H9 (cell line): Measurements from ENCODE around the gene ATAD1. TPM values are rescaled to one million over a fixed set of nuclear protein-coding genes. Genes with fewer than 3 reads are reported as not detected.

Experiments used
- DNase-seq: peaks from one replicate; pipeline ENCODE4 v3.0.0-alpha.2; 2017
- H2AFZ ChIP-seq: one replicate; pipeline ENCODE4 v1.6.1; 2013; ENCODE audit warnings: mild to moderate bottlenecking, low read length, control low read depth, moderate library complexity
- H2AK5ac ChIP-seq: 2 replicates; pipeline ENCODE4 v1.6.1; 2013; ENCODE audit warnings: low read length, control low read depth, mixed read lengths; ENCODE audit not compliant: insufficient read length
- H2BK120ac ChIP-seq: one replicate; pipeline ENCODE4 v1.6.1; 2013; ENCODE audit warnings: low read depth, mild to moderate bottlenecking, low read length, control low read depth, inconsistent platforms; ENCODE audit not compliant: poor library complexity, severe bottlenecking
- H2BK12ac ChIP-seq: 2 replicates; pipeline ENCODE4 v1.6.1; 2013; ENCODE audit warnings: low read length, control low read depth, mixed read lengths, low read depth; ENCODE audit not compliant: insufficient read length
- H2BK15ac ChIP-seq: 2 replicates; pipeline ENCODE4 v1.6.1; 2013; ENCODE audit warnings: low read depth, low read length, control low read depth
- H2BK20ac ChIP-seq: one replicate; pipeline ENCODE4 v1.6.1; 2013; ENCODE audit warnings: low read depth, mild to moderate bottlenecking, low read length, control low read depth, inconsistent platforms; ENCODE audit not compliant: poor library complexity, severe bottlenecking
- H2BK5ac ChIP-seq: 2 replicates; pipeline ENCODE4 v1.6.1; 2013; ENCODE audit warnings: low read length, control low read depth, mixed read lengths; ENCODE audit not compliant: insufficient read length
- H3K14ac ChIP-seq: 2 replicates; pipeline ENCODE4 v1.6.1; 2013; ENCODE audit warnings: low read length, control low read depth; ENCODE audit not compliant: insufficient read depth
- H3K18ac ChIP-seq: 2 replicates; pipeline ENCODE4 v1.6.1; 2013; ENCODE audit warnings: low read depth, mild to moderate bottlenecking, mixed read lengths, low read length, control low read depth; ENCODE audit not compliant: insufficient read length
- H3K23ac ChIP-seq: 2 replicates; pipeline ENCODE4 v1.6.1; 2013; ENCODE audit warnings: low read length, control low read depth, mixed read lengths, low read depth; ENCODE audit not compliant: insufficient read length
- H3K23me2 ChIP-seq: 2 replicates; pipeline ENCODE4 v1.6.1; 2013; ENCODE audit warnings: low read depth, mild to moderate bottlenecking, mixed read lengths, low read length, control low read depth; ENCODE audit not compliant: insufficient read length, poor library complexity, severe bottlenecking
- H3K27ac ChIP-seq: 2 replicates; pipeline ENCODE4 v1.5.1; 2013; ENCODE audit warnings: low read length, control low read depth, mixed read lengths, low read depth; ENCODE audit not compliant: insufficient read length
- H3K27me3 ChIP-seq: 2 replicates; pipeline ENCODE4 v1.6.1; 2013; ENCODE audit warnings: low read length, control low read depth, inconsistent platforms; ENCODE audit not compliant: insufficient read depth
- H3K4ac ChIP-seq: 2 replicates; pipeline ENCODE4 v1.6.1; 2013; ENCODE audit warnings: low read depth, mild to moderate bottlenecking, control low read depth, inconsistent platforms, low read length, moderate library complexity
- H3K4me1 ChIP-seq: 2 replicates; pipeline ENCODE4 v1.6.1; 2013; ENCODE audit warnings: low read length, control low read depth, inconsistent platforms; ENCODE audit not compliant: insufficient read depth
- H3K4me2 ChIP-seq: 2 replicates; pipeline ENCODE4 v1.6.1; 2013; ENCODE audit warnings: low read length, control low read depth, mixed read lengths; ENCODE audit not compliant: insufficient read length, insufficient read depth
- H3K56ac ChIP-seq: 2 replicates; pipeline ENCODE4 v1.6.1; 2013; ENCODE audit warnings: low read depth, mild to moderate bottlenecking, mixed read lengths, low read length, control low read depth; ENCODE audit not compliant: insufficient read length
- H3K79me1 ChIP-seq: 2 replicates; pipeline ENCODE4 v1.6.1; 2013; ENCODE audit warnings: low read depth, mild to moderate bottlenecking, moderate library complexity, low read length, control low read depth, inconsistent platforms; ENCODE audit not compliant: insufficient read depth, poor library complexity, severe bottlenecking
- H3K79me2 ChIP-seq: 2 replicates; pipeline ENCODE4 v1.6.1; 2013; ENCODE audit warnings: low read length, control low read depth, inconsistent platforms; ENCODE audit not compliant: insufficient read depth
- H3K9ac ChIP-seq: 2 replicates; pipeline ENCODE4 v1.6.1; 2013; ENCODE audit warnings: low read length, control low read depth, mixed read lengths; ENCODE audit not compliant: insufficient read length; ENCODE audit errors: extremely low read depth
- H3K9me3 ChIP-seq: one replicate; pipeline ENCODE4 v1.6.1; 2013; ENCODE audit warnings: low read depth, low read length, inconsistent platforms; ENCODE audit not compliant: control insufficient read depth
- H3T11ph ChIP-seq: one replicate; pipeline ENCODE4 v1.6.1; 2013; ENCODE audit warnings: mild to moderate bottlenecking, low read length, control low read depth, inconsistent platforms
- H4K20me1 ChIP-seq: one replicate; pipeline ENCODE4 v1.6.1; 2013; ENCODE audit not compliant: control insufficient read depth, insufficient read length, insufficient read depth
- H4K5ac ChIP-seq: 2 replicates; pipeline ENCODE4 v1.6.1; 2013; ENCODE audit warnings: low read depth, mild to moderate bottlenecking, mixed read lengths, low read length, control low read depth; ENCODE audit not compliant: insufficient read length
- H4K8ac ChIP-seq: replicated peaks from 2 replicates; pipeline ENCODE4 v1.6.1; 2013; ENCODE audit warnings: low read length, control low read depth, mixed read lengths, low read depth; ENCODE audit not compliant: insufficient read length
- H4K91ac ChIP-seq: 2 replicates; pipeline ENCODE4 v1.6.1; 2013; ENCODE audit warnings: low read depth, mild to moderate bottlenecking, moderate library complexity, mixed read lengths, low read length, control low read depth; ENCODE audit not compliant: insufficient read length
- H3K27ac Mint-ChIP-seq, 3 experiments: 2 replicates in 2 of 3; 3 replicates in 1 of 3; pipeline ENCODE4 v1.8.0; 2020 to 2021; ENCODE audit warnings: mixed read lengths in 3 of 3, mild to moderate bottlenecking in 1 of 3, moderate library complexity in 1 of 3
- H3K27me3 Mint-ChIP-seq: 2 replicates; pipeline ENCODE4 v1.8.0; 2021; ENCODE audit warnings: low read depth, mild to moderate bottlenecking, moderate library complexity, mixed read lengths
- H3K36me3 Mint-ChIP-seq, 3 experiments: 2 replicates in 2 of 3; 3 replicates in 1 of 3; pipeline ENCODE4 v1.8.0; 2020 to 2021; ENCODE audit warnings: low read depth in 3 of 3, mixed read lengths in 3 of 3; ENCODE audit not compliant: insufficient read depth in 1 of 3
- H3K4me1 Mint-ChIP-seq, 2 experiments: 2 replicates each; pipeline ENCODE4 v1.8.0; 2020; ENCODE audit warnings: mixed read lengths in 2 of 2
- H3K4me3 Mint-ChIP-seq, 2 experiments: 2 replicates in 1 of 2; 3 replicates in 1 of 2; pipeline ENCODE4 v1.8.0; 2020 to 2021; ENCODE audit warnings: mild to moderate bottlenecking in 2 of 2, mixed read lengths in 2 of 2, moderate library complexity in 1 of 2
- H3K9me3 Mint-ChIP-seq, 2 experiments: 2 replicates in 1 of 2; 3 replicates in 1 of 2; pipeline ENCODE4 v1.8.0; 2020; ENCODE audit warnings: mild to moderate bottlenecking in 2 of 2, mixed read lengths in 2 of 2, moderate library complexity in 1 of 2
- CTCF ChIP-seq: fragments of 200-600 bp; sonication (generic); conservative IDR thresholded peaks from 3 replicates; pipeline ENCODE4 v1.8.0; 2021; ENCODE audit warnings: antibody characterized with exemption, mild to moderate bottlenecking
- WGBS: extraction: QIAGEN DNeasy Blood & Tissue Kit; methylation state at CpG from one replicate; pipeline ENCODE4 v1.1.7; 2013; ENCODE audit warnings: missing lambda C conversion rate, low lambda C conversion rate, mixed read lengths; ENCODE audit not compliant: insufficient read length; ENCODE audit errors: extremely low coverage; 5-methylcytosine and 5-hydroxymethylcytosine counted together
- total RNA-seq: library from RNA; stranded (reverse); gene quantifications from 2 replicates; pipeline ENCODE4 v1.2.1, GENCODE V29; 2021

Gene ATAD1
- total RNA-seq, 1 experiment from 2014 or later = 38.7 TPM

- Histone ChIP-seq H3K79me2 (no peaks in the 10 kb centered on the region), H3K9me3 (no peaks in the 10 kb centered on the region), H4K20me1 (no peaks in the 10 kb centered on the region), H2BK5ac (no peak overlapping the region), H3K79me1 (no peaks in the 10 kb centered on the region), H4K8ac (no peak overlapping the region), H3K9ac (no peak overlapping the region), H2BK20ac (no peak overlapping the region), H3K4me1 (no peaks in the 10 kb centered on the region), H3K4ac (no peak overlapping the region), H4K5ac (no peak overlapping the region), H4K91ac (no peak overlapping the region), H2BK120ac (no peak overlapping the region), H3K27ac (no peak overlapping the region), H2AFZ (no peak overlapping the region), H3K23me2 (no peaks in the 10 kb centered on the region), H3K18ac (no peak overlapping the region), H3K4me2 (no peak overlapping the region), H3K14ac (no peak overlapping the region), H3T11ph (no peak overlapping the region), H3K56ac (no peak overlapping the region), H2AK5ac (no peak overlapping the region), H3K23ac (no peak overlapping the region), H3K27me3 (no peaks in the 10 kb centered on the region), H2BK12ac (no peak overlapping the region), H2BK15ac (no peak overlapping the region)
- no peak for TF ChIP-seq CTCF
- Mint-ChIP-seq H3K36me3 (peaks cover 0 to 4% (median 2%) of the 10 kb centered on the region in 3 experiments; a peak in 1 of 7 replicates), H3K9me3 (no peaks in the 10 kb centered on the region), H3K27ac (no peak overlapping the region), H3K27me3 (no peaks in the 10 kb centered on the region), H3K4me3 (no peak overlapping the region), H3K4me1 (peaks cover under 1 to 4% of the 10 kb centered on the region in 2 experiments)
- DNase-seq = no peak
- WGBS = no CpG with 5 or more reads among the region's 5 CpGs
Observed at GRCh38 chr10:87724789-87725188, 93.2 kb downstream of the ATAD1 start.
